ENCODE measurements around the gene LRRTM3. TPM values are rescaled to one million over a fixed set of nuclear protein-coding genes. Genes with fewer than 3 reads are reported as not detected.

Gene LRRTM3
- total RNA-seq, 6 experiments from 2014 or later = not detected

DNA sequence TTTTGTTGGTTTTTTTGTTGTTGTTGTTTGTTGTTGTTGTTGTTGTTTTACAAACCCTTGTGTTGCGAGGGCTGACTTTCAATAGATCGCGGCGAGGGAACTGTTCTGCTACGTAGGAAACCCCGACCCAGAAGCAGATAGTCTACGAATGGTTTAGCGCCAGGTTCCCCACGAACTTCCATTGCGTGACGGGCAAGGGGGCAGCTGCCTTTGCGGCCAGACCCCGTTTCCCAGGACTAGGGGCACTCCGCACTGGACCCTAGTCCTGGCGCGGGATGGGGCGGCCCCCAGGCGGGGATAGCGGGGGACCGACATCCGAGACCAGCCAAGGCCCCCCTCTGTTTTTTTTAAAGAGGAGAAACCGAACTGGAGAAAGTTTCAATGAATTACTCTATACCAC is 119.6 kb downstream of the LRRTM3 start:
- TF ChIP-seq, protein P1, sequence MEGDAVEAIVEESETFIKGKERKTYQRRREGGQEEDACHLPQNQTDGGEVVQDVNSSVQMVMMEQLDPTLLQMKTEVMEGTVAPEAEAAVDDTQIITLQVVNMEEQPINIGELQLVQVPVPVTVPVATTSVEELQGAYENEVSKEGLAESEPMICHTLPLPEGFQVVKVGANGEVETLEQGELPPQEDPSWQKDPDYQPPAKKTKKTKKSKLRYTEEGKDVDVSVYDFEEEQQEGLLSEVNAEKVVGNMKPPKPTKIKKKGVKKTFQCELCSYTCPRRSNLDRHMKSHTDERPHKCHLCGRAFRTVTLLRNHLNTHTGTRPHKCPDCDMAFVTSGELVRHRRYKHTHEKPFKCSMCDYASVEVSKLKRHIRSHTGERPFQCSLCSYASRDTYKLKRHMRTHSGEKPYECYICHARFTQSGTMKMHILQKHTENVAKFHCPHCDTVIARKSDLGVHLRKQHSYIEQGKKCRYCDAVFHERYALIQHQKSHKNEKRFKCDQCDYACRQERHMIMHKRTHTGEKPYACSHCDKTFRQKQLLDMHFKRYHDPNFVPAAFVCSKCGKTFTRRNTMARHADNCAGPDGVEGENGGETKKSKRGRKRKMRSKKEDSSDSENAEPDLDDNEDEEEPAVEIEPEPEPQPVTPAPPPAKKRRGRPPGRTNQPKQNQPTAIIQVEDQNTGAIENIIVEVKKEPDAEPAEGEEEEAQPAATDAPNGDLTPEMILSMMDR (IDR thresholded peaks at IDR 0.05) = no peak
- TF ChIP-seq POLR2A (IDR thresholded peaks at IDR 0.05) = no peak
- WGBS (ENCODE audit: insufficient coverage, low coverage, low lambda C conversion rate, missing lambda C conversion rate) = 96% methylated on average over 19 of the region's 22 CpGs
- H3K4me1 ChIP-seq = no peaks in the 10 kb centered on the region
- ATAC-seq (no peak), DNase-seq (peak in 1 of 3 donors; percentile 30)
- no peak overlapping the region for H3K27ac ChIP-seq
- H3K4me3 ChIP-seq = no peak overlapping the region
- intact Hi-C loops (cut with DNase I) = no loop called here
- H3K9me3 ChIP-seq = no peaks in the 10 kb centered on the region
- H3K36me3 ChIP-seq = no peaks in the 10 kb centered on the region
- no peaks in the 10 kb centered on the region for H3K27me3 ChIP-seq

DNA sequence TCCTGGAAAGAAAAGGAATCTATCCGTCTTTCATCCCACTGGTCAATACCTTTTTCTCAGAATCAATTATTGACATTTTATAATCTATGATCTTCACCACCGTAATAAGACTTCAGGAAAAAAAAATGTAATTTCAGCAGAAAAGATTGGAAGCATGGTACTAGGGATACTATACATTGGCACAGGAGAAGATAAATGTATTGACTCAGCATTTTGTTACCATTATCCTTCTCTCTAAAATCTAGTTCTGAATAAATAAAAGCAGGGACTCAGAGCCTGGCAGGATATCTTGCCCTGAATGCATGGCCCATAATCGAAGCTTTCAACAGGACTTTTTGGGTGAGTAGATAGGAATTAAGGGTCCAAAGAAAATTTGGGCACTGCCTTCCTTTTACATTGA is 120.7 kb downstream of the LRRTM3 start:
- ATAC-seq = no peak
- Histone ChIP-seq H3K4me1 (no peaks in the 10 kb centered on the region), H3K36me3 (no peaks in the 10 kb centered on the region), H3K27ac (no peak overlapping the region), H3K27me3 (no peaks in the 10 kb centered on the region), H3K9me3 (no peaks in the 10 kb centered on the region), H3K4me3 (no peak overlapping the region)
- no peak for DNase-seq
- WGBS (ENCODE audit: insufficient coverage, low coverage, low lambda C conversion rate, missing lambda C conversion rate) = 77% methylated on average over 3 of the region's 3 CpGs
- intact Hi-C loops (cut with DNase I) = no loop called here
- TF ChIP-seq, protein P1 (IDR thresholded peaks at IDR 0.05) = no peak
- TF ChIP-seq POLR2A (IDR thresholded peaks at IDR 0.05) = no peak

DNA sequence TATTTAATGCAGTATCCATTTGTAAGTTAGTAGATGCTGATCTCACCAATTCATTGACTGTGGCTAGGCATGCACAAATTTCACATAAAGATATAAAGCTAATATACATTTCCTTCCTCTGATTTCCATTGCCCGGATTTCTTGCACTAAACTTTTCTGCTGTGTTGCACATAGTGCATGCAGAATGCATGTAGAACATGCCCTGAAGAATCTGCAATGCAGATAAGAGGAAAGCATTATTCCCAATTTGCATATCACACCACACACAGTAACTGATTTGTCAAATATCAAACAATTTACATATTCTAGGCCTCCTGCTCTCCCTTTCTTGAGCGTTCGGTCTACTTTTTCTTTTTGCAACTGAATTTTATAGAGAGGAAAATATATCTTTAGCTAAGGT is 124.2 kb downstream of the LRRTM3 start:
- 85% methylated on average over 3 of the region's 3 CpGs for WGBS (ENCODE audit: insufficient coverage, low coverage, low lambda C conversion rate, missing lambda C conversion rate)
- ATAC-seq (no peak), DNase-seq (no peak)
- H3K27me3 ChIP-seq = no peaks in the 10 kb centered on the region
- TF ChIP-seq, protein P1 (IDR thresholded peaks at IDR 0.05) = no peak
- no peak for TF ChIP-seq POLR2A (IDR thresholded peaks at IDR 0.05)
- no peak overlapping the region for H3K4me3 ChIP-seq
- no peaks in the 10 kb centered on the region for H3K36me3 ChIP-seq
- H3K9me3 ChIP-seq = no peaks in the 10 kb centered on the region
- no peak overlapping the region for H3K27ac ChIP-seq
- intact Hi-C loops (cut with DNase I) = no loop called here
- H3K4me1 ChIP-seq = no peaks in the 10 kb centered on the region

DNA sequence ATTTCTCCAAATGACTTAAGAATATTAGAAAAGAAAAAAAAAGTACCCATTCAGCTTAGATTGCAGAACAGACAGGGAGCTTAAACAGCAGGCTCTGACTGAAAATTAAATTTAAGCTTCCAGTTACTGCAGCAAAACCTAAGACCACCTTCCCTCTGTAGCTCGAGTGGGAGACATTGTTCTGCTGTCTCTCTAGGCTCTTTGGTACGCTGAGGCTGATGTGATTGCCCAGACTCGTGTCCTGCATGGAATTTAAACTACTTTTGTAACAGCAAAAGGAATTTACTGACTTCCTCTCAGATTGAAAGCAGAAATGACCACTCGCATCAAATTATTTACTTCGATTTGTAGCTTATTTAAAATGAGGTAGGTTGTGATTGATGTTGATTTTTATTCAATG is 124.6 kb downstream of the LRRTM3 start:
- Histone ChIP-seq H3K27me3 (no peaks in the 10 kb centered on the region), H3K36me3 (no peaks in the 10 kb centered on the region), H3K9me3 (no peaks in the 10 kb centered on the region), H3K27ac (no peak overlapping the region), H3K4me3 (no peak overlapping the region), H3K4me1 (no peaks in the 10 kb centered on the region)
- no peak for TF ChIP-seq POLR2A (IDR thresholded peaks at IDR 0.05)
- TF ChIP-seq, protein P1 (IDR thresholded peaks at IDR 0.05) = no peak
- DNase-seq = no peak
- intact Hi-C loops (cut with DNase I) = no loop called here
- 59% methylated on average over 5 of the region's 5 CpGs for WGBS (ENCODE audit: insufficient coverage, low coverage, low lambda C conversion rate, missing lambda C conversion rate)
- no peak for ATAC-seq

DNA sequence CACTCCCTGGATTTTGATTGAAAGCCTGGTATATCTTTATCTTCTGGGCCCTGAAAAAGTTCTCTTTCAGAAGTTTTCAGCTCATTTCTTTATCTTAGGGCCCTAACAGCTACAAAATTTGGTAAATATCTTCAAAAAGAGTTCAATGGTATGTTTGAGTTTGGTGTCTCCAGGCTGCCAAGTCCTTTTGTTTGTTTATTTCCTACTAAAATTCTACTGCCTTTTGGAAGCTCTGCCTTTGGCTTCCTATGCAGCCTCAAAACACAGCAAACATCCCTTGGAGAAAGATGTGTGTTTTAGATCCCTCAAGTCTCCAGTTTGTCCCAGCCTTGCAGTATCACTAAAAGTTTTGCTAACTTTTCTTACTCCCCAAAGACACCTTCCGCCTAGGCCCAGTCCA is 146.8 kb downstream of the LRRTM3 start:
- Histone ChIP-seq H3K27me3 (no peaks in the 10 kb centered on the region), H3K4me3 (no peak overlapping the region), H3K4me1 (peaks cover 0 to 21% (median 7%) of the 10 kb centered on the region in 4 donors), H3K27ac (no peak overlapping the region), H3K9me3 (peaks cover 0 to 3% (median 0%) of the 10 kb centered on the region in 4 donors), H3K36me3 (no peaks in the 10 kb centered on the region)
- ATAC-seq = peak in 3 of 4 donors; percentile 30 to 68 (median 65)
- TF ChIP-seq POLR2A (IDR thresholded peaks at IDR 0.05) = no peak
- TF ChIP-seq, protein P1 (IDR thresholded peaks at IDR 0.05) = no peak
- intact Hi-C loops (cut with DNase I) = no loop called here
- 90% methylated on average over 1 of the region's 1 CpG for WGBS (ENCODE audit: insufficient coverage, low coverage, low lambda C conversion rate, missing lambda C conversion rate)
- no peak for DNase-seq
